Heart right ventricle (tissue), 16 donors: ENCODE results near the gene LIF. TPM values are rescaled to one million over a fixed set of nuclear protein-coding genes. Genes with fewer than 3 reads are reported as not detected.

Experiments
- ATAC-seq, 8 donors: fragments of 200-7000 bp; cut with Tn5 transposase; one replicate each; pipeline ENCODE4 v1.9.1; 2020; ENCODE audit warnings: mild to moderate bottlenecking in 8 of 8, moderate library complexity in 8 of 8, moderate number of reproducible peaks in 1 of 8
- DNase-seq, 2 donors: peaks; one replicate each; pipeline ENCODE4 v3.0.0-alpha.2; 2020
- H3K27ac ChIP-seq, 10 donors: fragments of 200-600 bp; sonication (generic) in 2 of 10; one replicate each; pipeline versions ENCODE4 v1.5.0 to v1.8.0; 2020 to 2022; ENCODE audit warnings: mild to moderate bottlenecking in 3 of 10
- H3K27me3 ChIP-seq, 7 donors: fragments of 200-600 bp; one replicate each; pipeline ENCODE4 v1.8.0; 2021 to 2022; ENCODE audit warnings: mild to moderate bottlenecking in 2 of 7
- H3K36me3 ChIP-seq, 9 donors: fragments of 200-600 bp; sonication (generic) in 1 of 9; one replicate each; pipeline versions ENCODE4 v1.5.0 to v1.8.0; 2020 to 2022; ENCODE audit warnings: mild to moderate bottlenecking in 2 of 9
- H3K4me1 ChIP-seq, 9 donors: fragments of 200-600 bp; sonication (generic) in 1 of 9; one replicate each; pipeline versions ENCODE4 v1.5.0 to v1.8.0; 2020 to 2022; ENCODE audit warnings: mild to moderate bottlenecking in 4 of 9
- H3K4me3 ChIP-seq, 10 donors: fragments of 200-600 bp; sonication (generic) in 2 of 10; one replicate each; pipeline versions ENCODE4 v1.5.0 to v1.8.0; 2020 to 2022; ENCODE audit warnings: mild to moderate bottlenecking in 7 of 10, moderate library complexity in 2 of 10
- H3K9me3 ChIP-seq, 11 donors: fragments of 200-600 bp in 10 of 11; sonication (generic) in 2 of 11; one replicate each; pipeline versions ENCODE4 v1.5.0 to v1.8.0; 2013 to 2022; ENCODE audit warnings: mild to moderate bottlenecking in 2 of 11, control low read depth in 1 of 11, moderate library complexity in 1 of 11
- WGBS, 2 donors: extraction: QIAGEN DNeasy Blood & Tissue Kit; methylation state at CpG; one replicate each; pipeline ENCODE4 v1.1.7; 2013; ENCODE audit warnings: inconsistent platforms in 1 of 2; 5-methylcytosine and 5-hydroxymethylcytosine counted together
- intact Hi-C, 10 donors: fragments of 100-400 bp; cut with DNase I; formaldehyde crosslinking; loops; one replicate each; pipeline versions ENCODE4 v1.11.1 to v1.14.2; 2022
- polyA plus RNA-seq, 2 donors: library from polyadenylated mRNA; stranded (reverse); fragments of 200-250 nt; gene quantifications; one replicate each; pipeline ENCODE4 v1.2.3, GENCODE V29; 2013
- total RNA-seq, 10 donors: library from RNA; stranded (reverse); fragmentation: NEBNext Ultra II Directional in 3 of 10; extraction: Animal tissue kit (Norgen Biotek cat#: 25700) in 3 of 10; gene quantifications; one replicate each; pipeline versions ENCODE4 v1.2.1 to v1.2.4, GENCODE V29; 2021 to 2023
- TF ChIP-seq, protein P1 (sequence below), 9 donors: fragments of 200-600 bp; sonication (generic) in 2 of 9; IDR thresholded peaks; one replicate each; pipeline versions ENCODE4 v1.5.0 to v1.8.0; 2021 to 2022; ENCODE audit warnings: antibody characterized with exemption in 9 of 9, mild to moderate bottlenecking in 5 of 9, moderate library complexity in 1 of 9
- donor health status: Arrhythmogenic right ventricular cardiomyopathy.
- donor health status: ischemic (EF 13 %, LVEDD 7.1; RV severe dilation, severe dysfunction).
- donor health status: healthy with polysubstance abuse.
- donor health status: DM: no; HTN: yes; CAD: no.
- donor health status: DM: no; HTN: no; CAD: no.
- donor health status: ischemic (EF 25% LVEDD 6.9; RV normal size, moderate dysfunction).
- donor health status: ischemic (EF 25% LVEDD 5.7; RV mildly dilated, moderate dysfunction).
- donor health status: healthy.
- donor health status: DM: yes; HTN: yes; CAD: no.
- donor health status: Ischemic cardiomyopathy.
- donor health status: ischemic (EF 35%, LVEDD 5.7; RV mildly dilated, moderate dysfunction).
- donor health status: nonischemic (EF 11% LVEDD 7.7; RV severe dilation, severe dysfunction).
- donor health status: DM: yes; HTN: yes; CAD: no.
- donor health status: PGD.
- donor health status: ischemic (EF 29% LVEDD 5.4; RV normal size, mild dysfunction).
- donor health status: nonischemic (EF 23%, LVEDD 6.1; RV moderate dilation, normal function).

Gene LIF
- total and polyA plus RNA-seq, 12 donors: 0.17 to 8.8 (median 0.53) TPM

DNA sequence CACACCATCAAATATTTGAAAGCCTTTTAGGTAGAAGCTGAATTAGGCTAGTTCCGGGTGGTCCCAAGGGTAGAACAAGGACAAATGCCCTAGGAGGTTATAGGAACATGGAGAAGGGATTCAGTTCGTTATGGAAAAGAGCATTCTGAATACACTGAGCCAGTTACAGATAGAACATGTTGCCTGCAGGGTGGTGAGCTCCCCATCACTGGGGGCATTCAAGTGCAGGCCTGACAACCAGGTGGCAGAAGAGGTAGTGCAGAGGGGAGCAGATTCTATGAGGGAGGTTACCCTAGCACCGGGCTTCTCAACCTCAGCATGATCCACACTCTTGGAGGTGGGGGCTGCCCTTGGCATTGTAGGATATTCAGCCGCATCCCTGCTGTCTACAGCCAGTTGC is 24.2 kb downstream of the LIF start:
- H3K36me3 ChIP-seq: no peaks in the 10 kb centered on the region
- no peak overlapping the region for H3K27ac ChIP-seq
- TF ChIP-seq, protein P1, sequence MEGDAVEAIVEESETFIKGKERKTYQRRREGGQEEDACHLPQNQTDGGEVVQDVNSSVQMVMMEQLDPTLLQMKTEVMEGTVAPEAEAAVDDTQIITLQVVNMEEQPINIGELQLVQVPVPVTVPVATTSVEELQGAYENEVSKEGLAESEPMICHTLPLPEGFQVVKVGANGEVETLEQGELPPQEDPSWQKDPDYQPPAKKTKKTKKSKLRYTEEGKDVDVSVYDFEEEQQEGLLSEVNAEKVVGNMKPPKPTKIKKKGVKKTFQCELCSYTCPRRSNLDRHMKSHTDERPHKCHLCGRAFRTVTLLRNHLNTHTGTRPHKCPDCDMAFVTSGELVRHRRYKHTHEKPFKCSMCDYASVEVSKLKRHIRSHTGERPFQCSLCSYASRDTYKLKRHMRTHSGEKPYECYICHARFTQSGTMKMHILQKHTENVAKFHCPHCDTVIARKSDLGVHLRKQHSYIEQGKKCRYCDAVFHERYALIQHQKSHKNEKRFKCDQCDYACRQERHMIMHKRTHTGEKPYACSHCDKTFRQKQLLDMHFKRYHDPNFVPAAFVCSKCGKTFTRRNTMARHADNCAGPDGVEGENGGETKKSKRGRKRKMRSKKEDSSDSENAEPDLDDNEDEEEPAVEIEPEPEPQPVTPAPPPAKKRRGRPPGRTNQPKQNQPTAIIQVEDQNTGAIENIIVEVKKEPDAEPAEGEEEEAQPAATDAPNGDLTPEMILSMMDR (IDR thresholded peaks at IDR 0.05): no peak
- no peaks in the 10 kb centered on the region for H3K9me3 ChIP-seq
- peaks cover 0 to 32% (median 0%) of the 10 kb centered on the region in 9 donors for H3K4me1 ChIP-seq
- DNase-seq (no peak), ATAC-seq (no peak)
- 79% methylated on average over 4 of the region's 4 CpGs for WGBS, 2 donors
- no peak overlapping the region for H3K4me3 ChIP-seq
- H3K27me3 ChIP-seq: peaks cover 0 to 91% (median 74%) of the 10 kb centered on the region in 7 donors
- intact Hi-C loops: no loop called here

DNA sequence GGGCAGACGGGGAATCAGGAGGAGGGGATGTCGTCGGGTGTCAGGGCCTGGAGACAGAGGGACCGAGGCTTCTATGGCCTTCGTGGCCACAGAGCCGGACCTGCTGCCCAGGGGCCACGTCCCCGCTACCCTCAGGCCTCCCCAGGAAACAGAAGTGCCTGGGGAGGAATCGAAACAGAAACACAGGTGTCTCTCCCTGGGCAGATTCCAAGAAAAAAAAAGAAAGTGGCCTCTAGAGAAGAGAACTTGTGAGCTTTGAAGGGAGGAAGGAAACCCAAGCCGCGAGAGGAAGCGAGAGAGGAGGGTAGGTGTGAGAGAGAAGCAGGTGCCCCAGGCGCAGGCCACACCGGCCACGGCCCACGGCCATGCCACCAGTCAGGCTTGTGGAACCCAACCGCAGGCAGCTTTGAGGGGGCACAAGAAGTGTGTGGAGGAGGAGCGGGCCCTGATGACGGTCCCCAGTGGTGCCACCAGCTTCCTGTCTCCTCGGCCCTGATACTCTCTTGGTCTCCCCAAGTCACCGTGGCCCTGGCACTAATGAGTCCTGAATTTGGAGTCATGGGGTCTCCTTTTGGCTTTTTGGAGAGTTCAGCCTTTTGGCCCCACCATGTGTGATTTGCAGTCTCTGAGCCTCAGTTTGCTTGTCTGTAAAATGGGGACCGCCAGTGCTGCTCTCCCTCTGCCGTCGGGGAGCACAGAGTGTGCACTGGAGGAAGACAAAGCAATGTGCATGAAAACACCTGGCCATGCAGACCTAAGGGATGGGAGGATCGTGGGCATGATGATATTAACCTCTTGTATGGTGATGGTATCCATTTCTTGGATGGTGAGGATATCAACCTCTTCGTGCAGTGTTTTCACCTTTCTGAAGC is 25.2 kb downstream of the LIF start:
- DNase-seq (no peak), ATAC-seq (peak in 1 of 8 donors; percentile 14)
- peak overlapping the region in 1 of 10 donors; percentile 58 for H3K27ac ChIP-seq
- TF ChIP-seq, protein P1 (IDR thresholded peaks at IDR 0.05): no peak
- intact Hi-C loops: no loop called here
- H3K36me3 ChIP-seq: no peaks in the 10 kb centered on the region
- H3K9me3 ChIP-seq: no peaks in the 10 kb centered on the region
- peaks cover 0 to 32% (median 0%) of the 10 kb centered on the region in 9 donors for H3K4me1 ChIP-seq
- WGBS, 2 donors: 68 to 70% methylated on average over 26 of the region's 26 CpGs
- H3K27me3 ChIP-seq: peaks cover 0 to 91% (median 84%) of the 10 kb centered on the region in 7 donors
- no peak overlapping the region for H3K4me3 ChIP-seq

DNA sequence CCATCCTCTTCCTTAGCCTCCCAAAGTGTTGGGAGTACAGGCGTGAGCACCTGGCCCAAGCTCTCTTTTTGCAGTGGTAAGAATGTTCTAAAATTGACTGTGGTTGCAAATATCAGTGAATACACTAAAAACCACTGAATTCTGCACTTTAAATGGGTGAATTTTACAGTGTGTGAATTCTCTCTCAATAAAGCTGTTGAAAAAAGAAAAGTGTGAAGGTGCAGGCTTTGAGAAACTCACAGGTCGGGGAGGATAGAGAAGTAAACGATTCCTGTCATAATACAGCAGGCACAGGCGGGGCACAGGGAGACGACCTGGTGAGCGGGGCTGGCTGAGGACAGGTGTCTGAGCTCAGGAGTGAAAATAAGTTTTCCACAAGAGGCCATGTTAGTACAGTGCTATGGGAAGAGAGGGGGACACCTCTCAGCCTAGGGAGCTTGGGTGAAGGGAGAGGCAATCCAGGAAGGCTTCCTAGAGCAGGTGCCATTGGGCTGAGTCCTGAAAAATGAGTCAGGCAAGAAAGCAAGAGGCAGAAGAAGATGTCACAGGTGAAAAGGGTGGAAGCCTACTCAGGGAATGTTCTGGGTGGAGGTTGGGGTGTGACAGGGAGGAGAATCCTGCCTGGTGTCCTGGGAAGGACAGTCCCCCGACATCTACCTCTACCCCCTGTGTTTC is 26.1 kb downstream of the LIF start:
- DNase-seq (no peak), ATAC-seq (no peak)
- Histone ChIP-seq H3K27me3 (peaks cover 0 to 91% (median 84%) of the 10 kb centered on the region in 7 donors), H3K4me3 (no peak overlapping the region), H3K27ac (peak overlapping the region in 1 of 10 donors; percentile 58), H3K9me3 (no peaks in the 10 kb centered on the region), H3K36me3 (no peaks in the 10 kb centered on the region), H3K4me1 (peaks cover 0 to 32% (median 0%) of the 10 kb centered on the region in 9 donors)
- intact Hi-C loops: no loop called here
- 77 to 84% methylated on average over 7 of the region's 7 CpGs for WGBS, 2 donors
- TF ChIP-seq, protein P1 (IDR thresholded peaks at IDR 0.05): no peak

DNA sequence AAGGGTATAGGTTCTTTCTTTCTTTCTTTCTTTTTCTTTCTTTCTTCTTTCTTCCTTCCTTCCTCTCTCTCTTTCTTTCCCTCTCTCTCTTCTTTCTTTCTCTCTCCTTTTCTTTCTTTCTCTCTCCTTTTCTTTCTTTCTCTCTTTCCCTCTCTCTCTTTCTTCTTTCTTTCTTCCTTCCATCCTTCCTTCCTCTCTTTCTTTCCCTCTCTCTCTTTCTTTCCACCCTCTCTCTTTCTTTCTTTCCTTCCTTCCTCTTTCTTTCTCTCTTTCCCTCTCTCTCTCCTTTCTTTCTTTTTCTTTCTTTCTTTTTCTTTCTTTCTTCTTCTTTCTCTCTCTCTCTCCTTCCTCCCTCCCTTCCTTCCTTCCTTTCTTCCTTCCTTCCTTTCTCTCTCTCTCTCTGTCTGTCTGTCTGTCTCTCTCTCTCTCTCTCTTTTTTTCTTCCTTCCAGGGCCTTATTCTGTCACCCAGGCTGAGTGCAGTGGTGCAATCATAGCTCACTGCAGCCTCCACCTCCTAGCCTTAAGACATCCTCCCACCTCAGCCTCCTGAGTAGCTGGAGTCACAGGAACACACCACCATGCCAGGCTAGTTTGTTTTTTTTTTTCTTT is 26.8 kb downstream of the LIF start:
- no peak for ATAC-seq
- intact Hi-C loops: no loop called here
- H3K36me3 ChIP-seq: no peaks in the 10 kb centered on the region
- peaks cover 0 to 32% (median 0%) of the 10 kb centered on the region in 9 donors for H3K4me1 ChIP-seq
- peaks cover 0 to 91% (median 84%) of the 10 kb centered on the region in 7 donors for H3K27me3 ChIP-seq
- no peaks in the 10 kb centered on the region for H3K9me3 ChIP-seq
- no peak overlapping the region for H3K4me3 ChIP-seq
- TF ChIP-seq, protein P1 (IDR thresholded peaks at IDR 0.05): no peak
- H3K27ac ChIP-seq: peak overlapping the region in 1 of 10 donors; percentile 58
- DNase-seq: no peak
